SK-N-MC (cell line): ENCODE measurements around the gene GPD1L.

Source experiments
- EZH2 ChIP-seq: fragments of 200-600 bp; sonication (generic); IDR thresholded peaks from one replicate; pipeline ENCODE4 v1.6.1; 2017; ENCODE audit warnings: antibody characterized with exemption
- FOXP2 ChIP-seq: optimal IDR thresholded peaks from 2 replicates; pipeline ENCODE3; 2011; ENCODE audit warnings: mild to moderate bottlenecking, moderate library complexity; ENCODE audit not compliant: insufficient read depth; ENCODE audit errors: extremely low read length, control extremely low read depth
- POLR2AphosphoS5 ChIP-seq: IDR thresholded peaks from 2 replicates; pipeline ENCODE4 v1.6.1; 2012; ENCODE audit warnings: mild to moderate bottlenecking, low read depth, low read length, borderline replicate concordance

GRCh38 chr3:32202496-32202895, 96.1 kb downstream of the GPD1L start:
- TF ChIP-seq POLR2AphosphoS5 (no peak), EZH2 (no peak), FOXP2 (no peak)
